NCI-H2196 treated with DMSO at 0.1 percent for 48 hours (cell line): ENCODE data around the gene ATRNL1.

Experiments
- DNase-seq: peaks from one replicate; lab custom pipeline; 2025; ENCODE audit not compliant: unreplicated experiment; lab: John Stamatoyannopoulos, UW

ATRNL1 gene

GRCh38 chr10:115093286-115093775 is at the start of gene ATRNL1:
ATRNL1 (plus strand) TSS chr10:115093365; CDS start chr10:115093751, 386 bp downstream.
- DNase-seq: no peak

- no peak for DNase-seq
Measured at GRCh38 chr10:115043719-115044118, 49.4 kb upstream of the ATRNL1 start.

- DNase-seq: no peak
Measured at GRCh38 chr10:115044891-115045290, 48.3 kb upstream of the ATRNL1 start.

- DNase-seq: no peak
Measured at GRCh38 chr10:115045499-115045898, 47.7 kb upstream of the ATRNL1 start.

GRCh38 chr10:115046686-115047236 is 46.4 kb upstream of the ATRNL1 start:
- DNase-seq: no peak

- no peak for DNase-seq
Measured at GRCh38 chr10:115047705-115048104, 45.5 kb upstream of the ATRNL1 start.

- DNase-seq: no peak
Measured at GRCh38 chr10:115049318-115049717, 43.8 kb upstream of the ATRNL1 start.

GRCh38 chr10:115049960-115050359 is 43.2 kb upstream of the ATRNL1 start:
- DNase-seq: no peak

- no peak for DNase-seq
Measured at GRCh38 chr10:115050375-115051010, 42.7 kb upstream of the ATRNL1 start.

GRCh38 chr10:115051216-115051615 is 41.9 kb upstream of the ATRNL1 start:
- no peak for DNase-seq

- no peak for DNase-seq
Measured at GRCh38 chr10:115052226-115052625, 40.9 kb upstream of the ATRNL1 start.

GRCh38 chr10:115052728-115053127 is 40.4 kb upstream of the ATRNL1 start:
- DNase-seq: no peak

- no peak for DNase-seq
Measured at GRCh38 chr10:115056186-115056585, 37.0 kb upstream of the ATRNL1 start.

- no peak for DNase-seq
Measured at GRCh38 chr10:115059301-115059898, 33.8 kb upstream of the ATRNL1 start.

- no peak for DNase-seq
Measured at GRCh38 chr10:115063701-115064658, 29.2 kb upstream of the ATRNL1 start.

- DNase-seq: no peak
Measured at GRCh38 chr10:115065801-115066200, 27.4 kb upstream of the ATRNL1 start.

- DNase-seq: no peak
Measured at GRCh38 chr10:115066528-115066927, 26.6 kb upstream of the ATRNL1 start.

GRCh38 chr10:115073796-115074195 is 19.4 kb upstream of the ATRNL1 start:
- no peak for DNase-seq

- DNase-seq: no peak
Measured at GRCh38 chr10:115082506-115082905, 10.7 kb upstream of the ATRNL1 start.

- no peak for DNase-seq
Measured at GRCh38 chr10:115084277-115084850, 8.8 kb upstream of the ATRNL1 start.

- DNase-seq: no peak
Measured at GRCh38 chr10:115091161-115091560, 2.0 kb upstream of the ATRNL1 start.
